HCT116 (cell line): ENCODE results near the gene HPS5. TPM values are rescaled to one million over a fixed set of nuclear protein-coding genes. Genes with fewer than 3 reads are reported as not detected.

Source experiments
- ATAC-seq: fragments of 200-7000 bp; cut with Tn5 transposase; 2 replicates; pipeline ENCODE4 v1.9.1; 2020; ENCODE audit warnings: mild to moderate bottlenecking, moderate library complexity
- BruUV-seq: library from RNA; stranded (reverse); fragments of 400-500 nt; replicated peaks from 2 replicates; lab custom pipeline; 2021; lab: Mats Ljungman, UMichigan
- CTCF ChIA-PET: fragments of 300-600 bp; sonication (Branson Sonifier 250); formaldehyde crosslinking; loops from one replicate; lab custom pipeline; 2021; ENCODE audit warnings: antibody characterized with exemption; lab: Charles Lee
- POLR2A ChIA-PET: fragments of 300-600, 350-600 bp; sonication (Branson Sonifier 250); formaldehyde crosslinking; loops from one replicate; lab custom pipeline; 2021; ENCODE audit warnings: antibody characterized with exemption; lab: Charles Lee
- RAD21 ChIA-PET, 2 experiments: fragments of 300-600 bp; sonication (Branson Sonifier 250); formaldehyde crosslinking; loops; one replicate each; lab custom pipeline; 2023; ENCODE audit warnings: low total read pairs in 2 of 2; ENCODE audit not compliant: uncharacterized antibody in 2 of 2, unreplicated experiment in 2 of 2, low non-redundant PET in 1 of 2; lab: Charles Lee
- DNase-seq: peaks from one replicate; pipeline ENCODE4 v3.0.0-alpha.2; 2010; ENCODE audit warnings: low read depth, low spot score
- H2AFZ ChIP-seq: fragments of 200-600 bp; shearing (Covaris generic), sonication (generic); 2 replicates; pipeline ENCODE4 v1.6.1; 2017; ENCODE audit warnings: low read depth, mixed run types, mixed read lengths, antibody characterized with exemption, low read length; ENCODE audit not compliant: poor library complexity, severe bottlenecking
- H3K27ac ChIP-seq: 2 replicates; pipeline ENCODE4 v1.5.1; 2012; ENCODE audit warnings: low read depth, low read length
- H3K27me3 ChIP-seq: fragments of 200-600 bp; sonication (generic); 2 replicates; pipeline ENCODE4 v1.6.1; 2016; ENCODE audit warnings: mixed run types, low read length, mixed read lengths; ENCODE audit not compliant: insufficient read depth
- H3K36me3 ChIP-seq, 2 experiments: fragments of 200-500 bp in 1 of 2; fragments of 200-600 bp in 1 of 2; sonication (Bioruptor generic) in 1 of 2; sonication (generic) in 1 of 2; 2 replicates each; pipeline versions ENCODE4 v1.5.1 to v1.6.1; 2014 to 2016; ENCODE audit warnings: low read length in 2 of 2, inconsistent platforms in 1 of 2, mixed read lengths in 1 of 2, mixed run types in 1 of 2; ENCODE audit not compliant: insufficient read depth in 2 of 2, control insufficient read depth in 1 of 2
- H3K4me1 ChIP-seq, 2 experiments: fragments of 200-600 bp in 1 of 2; sonication (generic) in 1 of 2; 2 replicates each; pipeline versions ENCODE4 v1.5.1 to v1.6.1; 2012 to 2017; ENCODE audit warnings: low read length in 2 of 2, inconsistent platforms in 1 of 2, mild to moderate bottlenecking in 1 of 2, mixed read lengths in 1 of 2, mixed run types in 1 of 2, moderate library complexity in 1 of 2; ENCODE audit not compliant: insufficient read depth in 2 of 2, control insufficient read depth in 1 of 2
- H3K4me2 ChIP-seq: fragments of 200-600 bp; sonication (generic); 2 replicates; pipeline ENCODE4 v1.6.1; 2017; ENCODE audit warnings: mixed run types, low read length, mixed read lengths
- H3K4me3 ChIP-seq, 2 experiments: fragments of 200-600 bp in 1 of 2; sonication (generic) in 1 of 2; replicated peaks in 1 of 2; 2 replicates each; pipeline ENCODE4 v1.5.1; 2011 to 2016; ENCODE audit warnings: low read length in 2 of 2, control low read depth in 1 of 2, low read depth in 1 of 2, mild to moderate bottlenecking in 1 of 2, mixed read lengths in 1 of 2, mixed run types in 1 of 2
- H3K79me2 ChIP-seq: fragments of 200-600 bp; sonication (generic); 2 replicates; pipeline ENCODE4 v1.6.1; 2017; ENCODE audit warnings: mild to moderate bottlenecking, mixed run types, low read length, moderate library complexity, mixed read lengths; ENCODE audit not compliant: insufficient read depth
- H3K9ac ChIP-seq: fragments of 200-600 bp; sonication (generic); 2 replicates; pipeline ENCODE4 v1.6.1; 2016; ENCODE audit warnings: low read length, mixed read lengths
- H3K9me2 ChIP-seq: fragments of 200-600 bp; sonication (generic), shearing (Covaris generic); 2 replicates; pipeline ENCODE4 v1.6.1; 2017; ENCODE audit warnings: mixed run types, mild to moderate bottlenecking, moderate library complexity; ENCODE audit not compliant: insufficient read depth
- H3K9me3 ChIP-seq, 2 experiments: fragments of 200-500 bp in 1 of 2; fragments of 200-600 bp in 1 of 2; sonication (Bioruptor generic) in 1 of 2; sonication (generic) in 1 of 2; 2 replicates each; pipeline ENCODE4 v1.6.1; 2014 to 2017; ENCODE audit warnings: low read length in 2 of 2, mixed read lengths in 2 of 2, inconsistent platforms in 1 of 2, low read depth in 1 of 2, mild to moderate bottlenecking in 1 of 2, mixed run types in 1 of 2, moderate library complexity in 1 of 2; ENCODE audit not compliant: control insufficient read depth in 1 of 2, insufficient read depth in 1 of 2
- H4K20me1 ChIP-seq: fragments of 200-600 bp; sonication (generic), shearing (Covaris generic); 2 replicates; pipeline ENCODE4 v1.6.1; 2017; ENCODE audit warnings: mixed run types, mild to moderate bottlenecking, moderate library complexity; ENCODE audit not compliant: insufficient read depth
- EGR1 ChIP-seq: IDR thresholded peaks from 2 replicates; pipeline ENCODE4 v1.6.1; 2012; ENCODE audit warnings: low read depth
- ELF1 ChIP-seq: IDR thresholded peaks from 2 replicates; pipeline ENCODE4 v1.6.1; 2012; ENCODE audit warnings: low read depth, borderline replicate concordance
- EZH2 ChIP-seq: fragments of 200-600 bp; sonication (generic); IDR thresholded peaks from 2 replicates; pipeline ENCODE4 v1.6.1; 2017; ENCODE audit warnings: antibody characterized with exemption, mixed run types
- JUND ChIP-seq: IDR thresholded peaks from 2 replicates; pipeline ENCODE4 v1.6.1; 2012
- POLR2A ChIP-seq: IDR thresholded peaks from 2 replicates; pipeline ENCODE4 v1.7.0; 2011; ENCODE audit warnings: borderline replicate concordance; ENCODE audit not compliant: insufficient read depth, insufficient read length; ENCODE audit errors: extremely low read depth
- POLR2AphosphoS5 ChIP-seq: IDR thresholded peaks from 2 replicates; pipeline ENCODE4 v1.6.1; 2011; ENCODE audit warnings: mild to moderate bottlenecking, low read depth, low read length, moderate library complexity
- SIN3A ChIP-seq: IDR thresholded peaks from 2 replicates; pipeline ENCODE4 v1.6.1; 2012; ENCODE audit warnings: low read depth
- SRF ChIP-seq: IDR thresholded peaks from 2 replicates; pipeline ENCODE4 v1.6.1; 2012; ENCODE audit warnings: low read depth
- YY1 ChIP-seq: IDR thresholded peaks from 2 replicates; pipeline ENCODE4 v1.6.1; 2011; ENCODE audit warnings: low read length, low read depth, moderate library complexity, mild to moderate bottlenecking; ENCODE audit not compliant: insufficient replicate concordance; ENCODE audit errors: extremely low read depth
- ZBTB33 ChIP-seq: IDR thresholded peaks from 2 replicates; pipeline ENCODE4 v1.6.1; 2011; ENCODE audit warnings: mild to moderate bottlenecking, low read length, moderate library complexity; ENCODE audit not compliant: insufficient replicate concordance; ENCODE audit errors: extremely low read depth
- ZFX ChIP-seq: fragments of 450-650 bp; IDR thresholded peaks from 2 replicates; pipeline ENCODE4 v1.6.1; 2017
- intact Hi-C: fragments of 100-400 bp; cut with micrococcal nuclease; formaldehyde crosslinking; loops from 2 replicates; pipeline ENCODE4 v1.10.0; 2022
- total RNA-seq: library from RNA; stranded (reverse); gene quantifications from one replicate; pipeline ENCODE4 v1.2.1, GENCODE V29; 2021; ENCODE audit not compliant: unreplicated experiment
- TF ChIP-seq, protein P1 (sequence below): IDR thresholded peaks from 2 replicates; pipeline ENCODE4 v1.6.1; 2012; ENCODE audit warnings: low read depth
- TF ChIP-seq, protein P2 (sequence below): IDR thresholded peaks from 2 replicates; pipeline ENCODE4 v1.6.1; 2012
- TF ChIP-seq, protein P3 (sequence below): IDR thresholded peaks from 2 replicates; pipeline ENCODE4 v1.6.1; 2012

Gene HPS5
- total RNA-seq, 1 experiment from 2014 or later: 19.6 TPM

DNA sequence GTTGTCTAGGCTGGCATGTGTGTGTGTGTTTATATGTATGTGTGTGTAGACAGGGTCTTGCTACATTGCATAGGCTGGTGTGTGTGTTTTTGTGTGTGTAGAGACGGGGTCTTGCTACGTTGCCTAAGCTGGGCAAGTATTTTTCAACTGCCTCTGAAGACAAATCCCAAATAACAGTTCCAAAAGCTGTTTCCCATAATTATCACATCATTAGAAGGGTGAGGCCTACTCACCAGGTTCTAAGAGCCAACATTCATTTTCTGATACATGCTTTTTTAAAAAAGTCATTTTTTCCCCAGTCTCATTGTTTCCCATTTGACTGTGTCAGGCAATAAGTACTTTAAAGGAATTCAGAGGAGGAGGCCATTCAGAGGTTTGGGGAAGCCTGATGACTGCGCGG lies 33.0 kb downstream of the HPS5 start:
- CTCF ChIA-PET: no interaction called here
- RAD21 ChIA-PET: no interaction called here

More for the DNA sequence above, 33.0 kb downstream of the HPS5 start:
- no peak for ATAC-seq
- intact Hi-C loops: no loop called here
- DNase-seq: no peak
- no peak overlapping the region for H3K4me2 ChIP-seq
- no peaks in the 10 kb centered on the region for H4K20me1 ChIP-seq
- POLR2A ChIA-PET: no interaction called here
- H3K79me2 ChIP-seq: no peaks in the 10 kb centered on the region
- no peaks in the 10 kb centered on the region for H3K27me3 ChIP-seq
- H3K9me3 ChIP-seq: no peaks in the 10 kb centered on the region
- TF ChIP-seq SIN3A (no peak), JUND (no peak), SRF (no peak), EZH2 (no peak), YY1 (no peak), EGR1 (no peak), ELF1 (no peak), POLR2AphosphoS5 (no peak), POLR2A (no peak), ZFX (no peak), ZBTB33 (no peak)
- TF ChIP-seq, protein P1, sequence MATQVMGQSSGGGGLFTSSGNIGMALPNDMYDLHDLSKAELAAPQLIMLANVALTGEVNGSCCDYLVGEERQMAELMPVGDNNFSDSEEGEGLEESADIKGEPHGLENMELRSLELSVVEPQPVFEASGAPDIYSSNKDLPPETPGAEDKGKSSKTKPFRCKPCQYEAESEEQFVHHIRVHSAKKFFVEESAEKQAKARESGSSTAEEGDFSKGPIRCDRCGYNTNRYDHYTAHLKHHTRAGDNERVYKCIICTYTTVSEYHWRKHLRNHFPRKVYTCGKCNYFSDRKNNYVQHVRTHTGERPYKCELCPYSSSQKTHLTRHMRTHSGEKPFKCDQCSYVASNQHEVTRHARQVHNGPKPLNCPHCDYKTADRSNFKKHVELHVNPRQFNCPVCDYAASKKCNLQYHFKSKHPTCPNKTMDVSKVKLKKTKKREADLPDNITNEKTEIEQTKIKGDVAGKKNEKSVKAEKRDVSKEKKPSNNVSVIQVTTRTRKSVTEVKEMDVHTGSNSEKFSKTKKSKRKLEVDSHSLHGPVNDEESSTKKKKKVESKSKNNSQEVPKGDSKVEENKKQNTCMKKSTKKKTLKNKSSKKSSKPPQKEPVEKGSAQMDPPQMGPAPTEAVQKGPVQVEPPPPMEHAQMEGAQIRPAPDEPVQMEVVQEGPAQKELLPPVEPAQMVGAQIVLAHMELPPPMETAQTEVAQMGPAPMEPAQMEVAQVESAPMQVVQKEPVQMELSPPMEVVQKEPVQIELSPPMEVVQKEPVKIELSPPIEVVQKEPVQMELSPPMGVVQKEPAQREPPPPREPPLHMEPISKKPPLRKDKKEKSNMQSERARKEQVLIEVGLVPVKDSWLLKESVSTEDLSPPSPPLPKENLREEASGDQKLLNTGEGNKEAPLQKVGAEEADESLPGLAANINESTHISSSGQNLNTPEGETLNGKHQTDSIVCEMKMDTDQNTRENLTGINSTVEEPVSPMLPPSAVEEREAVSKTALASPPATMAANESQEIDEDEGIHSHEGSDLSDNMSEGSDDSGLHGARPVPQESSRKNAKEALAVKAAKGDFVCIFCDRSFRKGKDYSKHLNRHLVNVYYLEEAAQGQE: no peak
- TF ChIP-seq, protein P2, sequence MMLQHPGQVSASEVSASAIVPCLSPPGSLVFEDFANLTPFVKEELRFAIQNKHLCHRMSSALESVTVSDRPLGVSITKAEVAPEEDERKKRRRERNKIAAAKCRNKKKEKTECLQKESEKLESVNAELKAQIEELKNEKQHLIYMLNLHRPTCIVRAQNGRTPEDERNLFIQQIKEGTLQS: no peak
- TF ChIP-seq, protein P3, sequence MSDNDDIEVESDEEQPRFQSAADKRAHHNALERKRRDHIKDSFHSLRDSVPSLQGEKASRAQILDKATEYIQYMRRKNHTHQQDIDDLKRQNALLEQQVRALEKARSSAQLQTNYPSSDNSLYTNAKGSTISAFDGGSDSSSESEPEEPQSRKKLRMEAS: no peak
- no peaks in the 10 kb centered on the region for H3K9me2 ChIP-seq
- H3K27ac ChIP-seq: no peak overlapping the region
- no peak overlapping the region for H3K9ac ChIP-seq
- H3K4me3 ChIP-seq: no peak overlapping the region
- H2AFZ ChIP-seq: no peak overlapping the region
- no peaks in the 10 kb centered on the region for H3K4me1 ChIP-seq
- H3K36me3 ChIP-seq: peaks cover 23 to 45% of the 10 kb centered on the region in 2 experiments
- no TSS peak for BruUV-seq
